Naive thymus-derived CD4-positive, alpha-beta T cell (primary cell): ENCODE data around the gene ADAMTS17. TPM values are rescaled to one million over a fixed set of nuclear protein-coding genes. Genes with fewer than 3 reads are reported as not detected.

ENCODE experiments used
- ATAC-seq: fragments of 150-1000 bp; cut with Tn5 transposase; 2 replicates; pipeline ENCODE4 v1.10.0; 2021; ENCODE audit warnings: mild to moderate bottlenecking, moderate library complexity
- CTCF ChIA-PET: fragments of 350-600 bp; sonication (Branson Sonifier 250); formaldehyde crosslinking; loops from one replicate; lab custom pipeline; 2021; ENCODE audit warnings: antibody characterized with exemption; lab: Charles Lee
- POLR2A ChIA-PET: fragments of 350-600 bp; sonication (Branson Sonifier 250); formaldehyde crosslinking; loops from one replicate; lab custom pipeline; 2021; ENCODE audit warnings: antibody characterized with exemption, inconsistent platforms; lab: Charles Lee
- DNase-seq, 9 donors: peaks; one replicate each; pipeline versions ENCODE4 v3.0.0 to v3.0.0-alpha.2; 2020 to 2022; ENCODE audit warnings: mixed read lengths in 1 of 9
- H3K27ac ChIP-seq: one replicate; pipeline ENCODE4 v1.7.0; 2013; ENCODE audit warnings: mild to moderate bottlenecking, low read depth, low read length, moderate library complexity
- H3K27me3 ChIP-seq, 2 donors: one replicate each; pipeline ENCODE4 v1.7.0; 2013; ENCODE audit warnings: low read length in 2 of 2, mild to moderate bottlenecking in 2 of 2, moderate library complexity in 2 of 2; ENCODE audit not compliant: control insufficient read depth in 2 of 2, insufficient read depth in 2 of 2
- H3K36me3 ChIP-seq, 3 experiments: 1 replicate in 2 of 3; 2 replicates in 1 of 3; pipeline ENCODE4 v1.7.0; 2013; ENCODE audit warnings: low read length in 3 of 3, mild to moderate bottlenecking in 3 of 3, moderate library complexity in 1 of 3; ENCODE audit not compliant: insufficient read depth in 3 of 3, control insufficient read depth in 2 of 3
- H3K4me1 ChIP-seq, 2 donors: one replicate each; pipeline ENCODE4 v1.7.0; 2013; ENCODE audit warnings: low read length in 2 of 2, mild to moderate bottlenecking in 2 of 2, moderate library complexity in 1 of 2; ENCODE audit not compliant: control insufficient read depth in 2 of 2, insufficient read depth in 2 of 2
- H3K4me3 ChIP-seq: 2 replicates; pipeline ENCODE4 v1.7.0; 2013; ENCODE audit warnings: mild to moderate bottlenecking, low read length
- H3K9me3 ChIP-seq, 3 experiments: 1 replicate in 2 of 3; 2 replicates in 1 of 3; pipeline ENCODE4 v1.7.0; 2013; ENCODE audit warnings: low read length in 3 of 3; ENCODE audit not compliant: control insufficient read depth in 2 of 3
- H3K27ac Mint-ChIP-seq, 9 donors: one replicate each; pipeline ENCODE4 v1.8.0; 2020 to 2022; ENCODE audit warnings: mixed read lengths in 9 of 9, mild to moderate bottlenecking in 8 of 9, moderate library complexity in 5 of 9, inconsistent platforms in 2 of 9
- H3K27me3 Mint-ChIP-seq, 5 donors: one replicate each; pipeline ENCODE4 v1.8.0; 2021 to 2022; ENCODE audit warnings: mixed read lengths in 5 of 5, mild to moderate bottlenecking in 1 of 5
- H3K36me3 Mint-ChIP-seq, 5 donors: one replicate each; pipeline ENCODE4 v1.8.0; 2020 to 2022; ENCODE audit warnings: mixed read lengths in 5 of 5, mild to moderate bottlenecking in 3 of 5, inconsistent platforms in 1 of 5
- H3K4me1 Mint-ChIP-seq, 7 donors: one replicate each; pipeline ENCODE4 v1.8.0; 2020 to 2022; ENCODE audit warnings: mixed read lengths in 7 of 7, mild to moderate bottlenecking in 3 of 7, inconsistent platforms in 1 of 7
- H3K4me3 Mint-ChIP-seq, 10 donors: one replicate each; pipeline ENCODE4 v1.8.0; 2020 to 2022; ENCODE audit warnings: mild to moderate bottlenecking in 10 of 10, mixed read lengths in 10 of 10, moderate library complexity in 6 of 10, inconsistent platforms in 2 of 10
- H3K9me3 Mint-ChIP-seq, 11 donors: one replicate each; pipeline ENCODE4 v1.8.0; 2020 to 2022; ENCODE audit warnings: mixed read lengths in 11 of 11, mild to moderate bottlenecking in 4 of 11, inconsistent platforms in 1 of 11, moderate library complexity in 1 of 11
- intact Hi-C, 2 donors: fragments of 100-400 bp; cut with micrococcal nuclease; formaldehyde crosslinking; loops; one replicate each; pipeline ENCODE4 v1.15.1; 2023
- polyA plus RNA-seq, 2 donors: library from polyadenylated mRNA; unstranded; fragments of 300-500 nt; fragmentation: Illumina TruSeq; gene quantifications; one replicate each; pipeline ENCODE4 v1.2.3, GENCODE V29; 2021
- total RNA-seq, 6 experiments: library from RNA in 5 of 6; stranded (reverse) in 5 of 6; gene quantifications; 1 replicate in 5 of 6; 2 replicates in 1 of 6; pipeline ENCODE4 v1.2.3 and lab custom pipeline; 2021 to 2026

Gene ADAMTS17
- 10 to 100 TPM in 2 of 5 experiments, 1 to 10 TPM in 3; 2.0 to 13.5 (median 3.2) TPM for total RNA-seq
- 1 to 10 TPM; 1.5 to 5.3 TPM for polyA plus RNA-seq
- 23.7 reads per million, percentile 54 among the genes with 10 or more reads in this experiment for total RNA-seq (lab: John Stamatoyannopoulos, UW)

- H3K36me3 Mint-ChIP-seq, result peaks cover 0 to 3% (median 0%) of the 10 kb centered on the region in 5 donors
- no peaks in the 10 kb centered on the region for H3K36me3 ChIP-seq
- H3K4me1 ChIP-seq, result peaks cover 4 to 6% of the 10 kb centered on the region in 2 donors
- DNase-seq (peak; percentile 80 to 96 (median 94)), ATAC-seq (peak; percentile 98)
- H3K27ac ChIP-seq, result peak within 1 kb of the TSS; percentile 76
- peaks cover 0 to 57% (median 4%) of the 10 kb centered on the region in 5 donors for H3K27me3 Mint-ChIP-seq
- ChIA-PET POLR2A (interaction anchor here (0.8 to 2.1 kb wide), 3 partner anchors 8 to 255 kb away, joined by 3 to 6 read pairs (median 3); no protein-coding TSS in a partner anchor), CTCF (interaction anchor here (0.6 to 2.0 kb wide), 10 partner anchors 9 to 531 kb away, joined by 3 to 12 read pairs (median 4); no protein-coding TSS in a partner anchor)
- H3K27me3 ChIP-seq, result no peaks in the 10 kb centered on the region
- H3K9me3 ChIP-seq, result no peaks in the 10 kb centered on the region
- peak within 1 kb of the TSS; percentile 69 for H3K4me3 ChIP-seq
- H3K9me3 Mint-ChIP-seq, result no peaks in the 10 kb centered on the region
- peaks cover 7 to 36% (median 28%) of the 10 kb centered on the region in 7 donors for H3K4me1 Mint-ChIP-seq
- H3K27ac Mint-ChIP-seq, result peak within 1 kb of the TSS in 6 of 9 donors; percentile 6 to 76 (median 29)
- intact Hi-C loops, result loop anchor here (1.0 to 10.0 kb wide), 13 partner anchors 8 to 1310 kb away; partner anchors contain the start of genes ASB7 (in 2 of the 2), LINS1 (in 2 of the 2), CHSY1 (in 1 of the 2) and LRRC28 (in 1 of the 2)
- peak within 1 kb of the TSS; percentile 59 to 88 (median 76) for H3K4me3 Mint-ChIP-seq
Observed at GRCh38 chr15:100341750-100342560, at the start of gene ADAMTS17. Gene ADAMTS17, minus strand, starts transcription at chr15:100341975. Its CDS starts 76 bp downstream, at chr15:100341899.

DNA sequence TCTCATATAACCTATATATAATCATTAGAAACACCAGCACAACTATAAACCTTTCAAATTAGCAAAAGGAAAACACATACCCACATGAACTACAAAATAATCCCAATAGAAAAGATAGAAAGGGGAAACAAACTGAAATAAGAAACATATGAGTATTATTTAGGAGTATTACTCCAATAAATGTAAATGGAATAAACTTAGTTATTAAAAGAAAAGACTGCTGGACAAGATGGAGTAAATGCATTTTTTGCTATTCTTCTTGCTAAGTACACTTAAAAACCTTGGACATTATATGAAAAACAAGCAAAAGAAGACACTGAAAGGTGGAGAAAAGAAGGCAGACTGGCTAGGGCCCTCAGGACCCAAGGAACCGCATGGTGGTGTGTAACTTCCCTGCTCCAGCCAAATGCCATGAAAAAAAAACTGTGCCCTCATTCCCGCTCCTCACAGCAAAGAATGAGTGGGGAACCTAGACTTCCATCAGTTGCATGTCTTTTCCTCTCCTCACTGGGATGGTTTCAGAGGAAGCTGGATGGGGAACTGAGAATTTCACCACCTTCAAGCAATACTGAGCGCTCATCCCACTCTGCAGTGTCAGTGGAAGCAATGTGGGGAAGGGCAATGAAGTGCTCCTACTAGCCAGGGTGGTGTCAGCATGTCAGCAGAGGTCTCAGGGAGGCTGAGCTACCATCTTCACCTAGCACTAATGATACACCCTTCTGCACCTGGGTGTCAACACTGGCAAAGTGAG, 43.7 kb upstream of the ADAMTS17 start:
- Mint-ChIP-seq H3K27ac (no peak overlapping the region), H3K36me3 (peaks cover 3 to 16% (median 5%) of the 10 kb centered on the region in 5 donors), H3K27me3 (peaks cover 0 to 14% (median 0%) of the 10 kb centered on the region in 5 donors), H3K4me1 (peaks cover 0 to 7% (median 0%) of the 10 kb centered on the region in 7 donors), H3K4me3 (no peak overlapping the region), H3K9me3 (peaks cover 0 to 30% (median 16%) of the 10 kb centered on the region in 11 donors)
- ChIA-PET POLR2A (no interaction called here), CTCF (interaction anchor here (1.3 kb wide), 1 partner anchor 35 kb away, joined by 6 read pairs; no protein-coding TSS in a partner anchor)
- Histone ChIP-seq H3K9me3 (no peaks in the 10 kb centered on the region), H3K4me3 (no peak overlapping the region), H3K36me3 (no peaks in the 10 kb centered on the region), H3K27me3 (no peaks in the 10 kb centered on the region), H3K27ac (no peak overlapping the region), H3K4me1 (no peaks in the 10 kb centered on the region)
- intact Hi-C loops, result no loop called here
- no peak for DNase-seq
- ATAC-seq, result no peak

GRCh38 chr15:100384108-100384410, 42.3 kb upstream of the ADAMTS17 start:
- H3K27ac ChIP-seq, result no peak overlapping the region
- peaks cover 0 to 7% (median 0%) of the 10 kb centered on the region in 7 donors for H3K4me1 Mint-ChIP-seq
- CTCF ChIA-PET, result interaction anchor here (0.9 to 1.1 kb wide), 3 partner anchors 34 to 42 kb away, joined by 3 to 5 read pairs (median 3); partner anchors contain the start of gene ADAMTS17

DNA sequence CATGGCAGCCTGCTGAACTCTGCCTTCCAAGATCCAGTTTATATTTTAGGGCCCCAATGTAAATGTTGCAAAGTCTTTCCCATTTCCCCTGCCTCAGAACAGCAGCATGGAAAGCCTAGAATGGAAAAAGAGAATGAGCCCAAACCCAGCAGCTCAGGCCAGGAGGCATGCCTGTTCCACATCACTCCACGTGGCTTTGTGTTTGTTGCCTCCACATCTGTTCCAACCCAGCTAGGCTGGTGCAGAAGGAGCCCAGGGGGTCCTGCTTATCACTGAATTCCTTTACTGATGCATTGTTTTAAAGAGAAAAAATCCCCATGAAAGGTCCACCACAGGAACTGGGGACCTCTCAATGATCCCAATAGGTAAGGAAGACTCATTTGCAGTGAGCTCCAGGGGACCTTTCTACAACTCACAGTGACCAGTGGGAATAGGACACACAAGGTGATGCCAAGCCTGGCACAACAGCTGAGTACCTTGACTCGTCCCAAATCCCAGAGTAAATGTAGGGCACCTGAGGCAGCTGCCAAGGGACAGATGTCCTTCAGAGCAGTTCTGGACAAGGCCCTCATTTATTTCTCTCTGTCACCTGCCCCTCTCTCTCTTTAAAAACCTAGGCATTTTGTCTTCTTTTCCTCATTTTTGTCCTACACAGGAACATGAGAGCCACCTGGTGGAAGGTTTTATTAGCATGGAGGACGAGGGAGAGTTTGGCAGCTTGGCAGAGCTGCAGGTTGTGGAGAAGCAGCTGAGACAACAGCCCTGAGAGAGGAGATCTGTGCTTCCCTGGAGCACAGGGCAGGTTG, 41.7 kb upstream of the ADAMTS17 start:
- DNase-seq (peak in 6 of 9 donors; percentile 12 to 35 (median 27)), ATAC-seq (no peak)
- Histone ChIP-seq H3K27ac (no peak overlapping the region), H3K4me1 (no peaks in the 10 kb centered on the region), H3K9me3 (no peaks in the 10 kb centered on the region), H3K36me3 (no peaks in the 10 kb centered on the region), H3K27me3 (no peaks in the 10 kb centered on the region), H3K4me3 (no peak overlapping the region)
- Mint-ChIP-seq H3K27ac (no peak overlapping the region), H3K36me3 (peaks cover 3 to 11% (median 5%) of the 10 kb centered on the region in 5 donors), H3K4me1 (peaks cover 0 to 7% (median 0%) of the 10 kb centered on the region in 7 donors), H3K9me3 (peaks cover 0 to 30% (median 13%) of the 10 kb centered on the region in 11 donors), H3K4me3 (no peak overlapping the region), H3K27me3 (peaks cover 0 to 14% (median 0%) of the 10 kb centered on the region in 5 donors)
- intact Hi-C loops, result loop anchor here (1.0 to 5.0 kb wide), 2 partner anchors 33 to 41 kb away; partner anchors contain the start of gene ADAMTS17 (in 1 of the 2)
- ChIA-PET POLR2A (no interaction called here), CTCF (interaction anchor here (0.9 to 1.1 kb wide), 3 partner anchors 33 to 41 kb away, joined by 3 to 5 read pairs (median 3); partner anchors contain the start of gene ADAMTS17)

More at GRCh38 chr15:100384108-100384410, 42.3 kb upstream of the ADAMTS17 start:
- Mint-ChIP-seq H3K27ac (no peak overlapping the region), H3K36me3 (peaks cover 3 to 16% (median 5%) of the 10 kb centered on the region in 5 donors), H3K9me3 (peaks cover 0 to 33% (median 16%) of the 10 kb centered on the region in 11 donors), H3K4me3 (no peak overlapping the region), H3K27me3 (peaks cover 0 to 14% (median 0%) of the 10 kb centered on the region in 5 donors)
- ATAC-seq (no peak), DNase-seq (no peak)
- no peaks in the 10 kb centered on the region for H3K27me3 ChIP-seq
- POLR2A ChIA-PET, result interaction anchor here (0.6 kb wide), 1 partner anchor 176 kb away, joined by 4 read pairs; no protein-coding TSS in a partner anchor
- H3K9me3 ChIP-seq, result no peaks in the 10 kb centered on the region
- H3K36me3 ChIP-seq, result no peaks in the 10 kb centered on the region
- no peaks in the 10 kb centered on the region for H3K4me1 ChIP-seq
- intact Hi-C loops, result loop anchor here in 1 of 2 donors (5.0 kb wide), 1 partner anchor 42 kb away; the partner anchor contains the start of gene ADAMTS17
- H3K4me3 ChIP-seq, result no peak overlapping the region

DNA sequence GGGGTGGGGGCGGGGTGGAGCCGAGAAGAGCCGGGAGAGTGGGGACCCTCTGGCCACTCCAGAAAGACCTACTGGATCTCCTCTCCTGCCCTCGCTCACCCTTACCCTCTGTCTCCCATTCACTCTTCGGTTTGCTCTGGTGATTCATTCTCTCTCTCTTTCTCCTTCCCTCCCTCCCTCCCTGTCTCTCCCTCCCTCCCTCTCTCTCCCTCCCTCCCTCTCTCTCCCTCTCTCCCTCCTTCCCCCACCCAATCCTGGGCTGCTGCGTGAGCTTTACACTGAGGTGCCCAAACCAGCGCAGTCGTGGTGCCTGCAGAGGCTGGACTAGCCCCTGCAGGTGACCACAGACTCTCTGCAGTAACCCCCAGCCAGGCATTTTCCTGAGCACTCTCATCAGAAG, 32.2 kb upstream of the ADAMTS17 start:
- Mint-ChIP-seq H3K4me1 (peaks cover 0 to 16% (median 6%) of the 10 kb centered on the region in 7 donors), H3K36me3 (peaks cover 0 to 9% (median 0%) of the 10 kb centered on the region in 5 donors), H3K4me3 (peak overlapping the region; percentile 33 to 77 (median 64)), H3K27ac (no peak overlapping the region), H3K27me3 (peaks cover 41 to 57% (median 49%) of the 10 kb centered on the region in 5 donors), H3K9me3 (peaks cover 0 to 32% (median 18%) of the 10 kb centered on the region in 11 donors)
- CTCF ChIA-PET, result no interaction called here
- POLR2A ChIA-PET, result no interaction called here
- Histone ChIP-seq H3K9me3 (no peaks in the 10 kb centered on the region), H3K27ac (no peak overlapping the region), H3K4me1 (no peaks in the 10 kb centered on the region), H3K36me3 (no peaks in the 10 kb centered on the region), H3K4me3 (no peak overlapping the region), H3K27me3 (no peaks in the 10 kb centered on the region)
- no peak for DNase-seq
- no peak for ATAC-seq
- intact Hi-C loops, result no loop called here
